HG02798 (cell line): Measurements from ENCODE around the gene PLXNA4.

Experiments
- ATAC-seq: cut with Tn5 transposase; IDR thresholded peaks from one replicate; pipeline ENCODE4 v1.9.1; 2021; ENCODE audit warnings: mild to moderate bottlenecking; ENCODE audit not compliant: unreplicated experiment, poor library complexity

Gene PLXNA4

GRCh38 chr7:132424821-132425724 lies 151.2 kb downstream of the PLXNA4 start:
- no peak for ATAC-seq

GRCh38 chr7:132424277-132424676 lies 152.0 kb downstream of the PLXNA4 start:
- ATAC-seq: no peak

- no peak for ATAC-seq
Measured at GRCh38 chr7:132423594-132424200, 152.6 kb downstream of the PLXNA4 start.

GRCh38 chr7:132422502-132423111 lies 153.7 kb downstream of the PLXNA4 start:
- no peak for ATAC-seq

GRCh38 chr7:132420527-132420926 lies 155.7 kb downstream of the PLXNA4 start:
- no peak for ATAC-seq

- ATAC-seq: no peak
Measured at GRCh38 chr7:132419542-132419941, 156.7 kb downstream of the PLXNA4 start.

GRCh38 chr7:132418840-132419239 lies 157.4 kb downstream of the PLXNA4 start:
- ATAC-seq: no peak

GRCh38 chr7:132417103-132417906 lies 159.0 kb downstream of the PLXNA4 start:
- no peak for ATAC-seq

GRCh38 chr7:132416395-132416794 lies 159.9 kb downstream of the PLXNA4 start:
- ATAC-seq: no peak

GRCh38 chr7:132415259-132415658 lies 161.0 kb downstream of the PLXNA4 start:
- no peak for ATAC-seq

GRCh38 chr7:132414857-132415256 lies 161.4 kb downstream of the PLXNA4 start:
- no peak for ATAC-seq

- no peak for ATAC-seq
Measured at GRCh38 chr7:132412435-132412834, 163.8 kb downstream of the PLXNA4 start.

GRCh38 chr7:132410861-132411541 lies 165.3 kb downstream of the PLXNA4 start:
- ATAC-seq: no peak

GRCh38 chr7:132410385-132410784 lies 165.9 kb downstream of the PLXNA4 start:
- ATAC-seq: no peak

GRCh38 chr7:132407764-132408163 lies 168.5 kb downstream of the PLXNA4 start:
- ATAC-seq: no peak

GRCh38 chr7:132406039-132406438 lies 170.2 kb downstream of the PLXNA4 start:
- no peak for ATAC-seq

GRCh38 chr7:132404261-132404660 lies 172.0 kb downstream of the PLXNA4 start:
- ATAC-seq: no peak

- no peak for ATAC-seq
Measured at GRCh38 chr7:132403465-132404110, 172.7 kb downstream of the PLXNA4 start.

- no peak for ATAC-seq
Measured at GRCh38 chr7:132402751-132403245, 173.5 kb downstream of the PLXNA4 start.
